ENCODE data around the gene SLC25A21.

SLC25A21 gene

DNA sequence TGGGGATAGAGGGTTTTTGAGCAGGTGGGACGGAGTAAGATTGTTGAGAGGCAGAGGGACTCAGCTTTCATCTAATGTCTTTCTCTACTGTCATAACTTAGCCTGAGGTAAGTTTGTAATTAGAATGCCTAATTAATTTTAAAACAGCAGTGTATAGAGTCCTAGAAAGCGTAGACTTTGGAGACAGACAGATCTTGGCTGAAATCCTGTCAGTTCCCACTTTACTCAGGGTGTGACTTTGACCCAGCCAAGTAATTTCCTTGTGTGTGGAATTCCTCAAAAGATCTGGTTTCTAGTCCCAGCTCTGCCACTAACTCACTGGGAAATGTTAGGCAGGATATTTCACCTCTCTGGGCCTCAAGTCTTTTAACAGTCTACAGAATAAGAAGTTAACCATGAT is 74.3 kb downstream of the SLC25A21 start:
- DNase-seq = no peak
- no peaks in the 10 kb centered on the region for H3K36me3 ChIP-seq (ENCODE audit: control insufficient read depth, insufficient read depth, low read length)
- H3K4me1 ChIP-seq (ENCODE audit: control insufficient read depth, insufficient read depth, low read length, poor library complexity, severe bottlenecking) = no peaks in the 10 kb centered on the region
- no peaks in the 10 kb centered on the region for H3K9me3 ChIP-seq (ENCODE audit: control insufficient read depth, low read length)
- no peaks in the 10 kb centered on the region for H3K27me3 ChIP-seq (replicated peaks; ENCODE audit: control insufficient read depth, insufficient read depth, low read length, poor library complexity, severe bottlenecking)
- H3K4me3 ChIP-seq (ENCODE audit: insufficient read depth, low read depth, low read length, poor library complexity, severe bottlenecking) = no peak overlapping the region
- H3K27ac ChIP-seq (ENCODE audit: insufficient read depth, low read length, poor library complexity, severe bottlenecking) = no peak overlapping the region

DNA sequence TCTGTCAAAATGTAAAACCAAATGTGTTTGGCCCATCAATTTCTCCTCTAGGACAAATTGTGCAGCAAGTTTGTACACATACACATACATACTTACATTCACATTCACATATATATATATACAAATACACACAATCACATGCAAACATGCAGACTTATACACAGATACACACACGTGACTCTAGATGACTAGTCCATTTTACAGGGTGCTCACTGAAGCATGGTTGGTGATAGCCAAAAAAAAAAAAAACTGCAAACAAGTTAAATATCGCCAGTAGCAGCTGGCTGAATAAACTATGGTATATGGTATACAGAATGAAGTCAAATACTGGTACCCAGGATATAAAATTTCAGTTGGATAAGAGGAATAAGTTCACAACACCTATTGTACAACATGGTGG is 77.9 kb downstream of the SLC25A21 start:
- H3K36me3 ChIP-seq (ENCODE audit: control insufficient read depth, insufficient read depth, low read length) = no peaks in the 10 kb centered on the region
- DNase-seq = no peak
- H3K9me3 ChIP-seq (ENCODE audit: control insufficient read depth, low read length) = no peaks in the 10 kb centered on the region
- H3K27ac ChIP-seq (ENCODE audit: insufficient read depth, low read length, poor library complexity, severe bottlenecking) = no peak overlapping the region
- H3K4me3 ChIP-seq (ENCODE audit: insufficient read depth, low read depth, low read length, poor library complexity, severe bottlenecking) = no peak overlapping the region
- no peaks in the 10 kb centered on the region for H3K4me1 ChIP-seq (ENCODE audit: control insufficient read depth, insufficient read depth, low read length, poor library complexity, severe bottlenecking)
- H3K27me3 ChIP-seq (replicated peaks; ENCODE audit: control insufficient read depth, insufficient read depth, low read length, poor library complexity, severe bottlenecking) = no peaks in the 10 kb centered on the region

GRCh38 chr14:37093364-37093763 is 79.0 kb downstream of the SLC25A21 start:
- H3K4me1 ChIP-seq (ENCODE audit: control insufficient read depth, insufficient read depth, low read length, poor library complexity, severe bottlenecking) = no peaks in the 10 kb centered on the region
- no peak for DNase-seq
- H3K4me3 ChIP-seq (ENCODE audit: insufficient read depth, low read depth, low read length, poor library complexity, severe bottlenecking) = no peak overlapping the region
- no peaks in the 10 kb centered on the region for H3K9me3 ChIP-seq (ENCODE audit: control insufficient read depth, low read length)
- no peaks in the 10 kb centered on the region for H3K27me3 ChIP-seq (replicated peaks; ENCODE audit: control insufficient read depth, insufficient read depth, low read length, poor library complexity, severe bottlenecking)
- no peak overlapping the region for H3K27ac ChIP-seq (ENCODE audit: insufficient read depth, low read length, poor library complexity, severe bottlenecking)
- no peaks in the 10 kb centered on the region for H3K36me3 ChIP-seq (ENCODE audit: control insufficient read depth, insufficient read depth, low read length)

DNA sequence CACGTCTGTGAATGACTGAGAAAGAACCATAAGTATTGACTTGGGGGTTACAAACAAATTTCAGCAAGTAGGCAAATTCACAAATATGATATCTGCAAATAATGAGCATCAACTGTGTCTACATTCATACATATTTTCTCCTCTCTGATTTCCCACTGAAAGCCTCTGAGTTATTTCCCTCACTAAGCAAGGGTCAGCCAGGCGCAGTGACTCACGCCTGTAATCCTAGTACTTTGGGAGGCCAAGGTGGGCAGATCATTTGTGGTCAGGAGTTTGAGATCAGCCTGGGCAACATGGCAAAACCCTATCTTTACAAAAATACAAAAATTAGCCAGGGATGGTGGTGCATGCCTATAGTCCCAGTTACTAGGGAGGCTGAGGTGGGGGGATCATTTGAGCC is 80.8 kb downstream of the SLC25A21 start:
- no peaks in the 10 kb centered on the region for H3K36me3 ChIP-seq (ENCODE audit: control insufficient read depth, insufficient read depth, low read length)
- H3K4me1 ChIP-seq (ENCODE audit: control insufficient read depth, insufficient read depth, low read length, poor library complexity, severe bottlenecking) = no peaks in the 10 kb centered on the region
- DNase-seq = no peak
- H3K9me3 ChIP-seq (ENCODE audit: control insufficient read depth, low read length) = no peaks in the 10 kb centered on the region
- H3K4me3 ChIP-seq (ENCODE audit: insufficient read depth, low read depth, low read length, poor library complexity, severe bottlenecking) = no peak overlapping the region
- H3K27me3 ChIP-seq (replicated peaks; ENCODE audit: control insufficient read depth, insufficient read depth, low read length, poor library complexity, severe bottlenecking) = no peaks in the 10 kb centered on the region
- no peak overlapping the region for H3K27ac ChIP-seq (ENCODE audit: insufficient read depth, low read length, poor library complexity, severe bottlenecking)

- Histone ChIP-seq H3K27ac (ENCODE audit: insufficient read depth, low read length, poor library complexity, severe bottlenecking) (no peak overlapping the region), H3K9me3 (ENCODE audit: control insufficient read depth, low read length) (no peaks in the 10 kb centered on the region), H3K4me1 (ENCODE audit: control insufficient read depth, insufficient read depth, low read length, poor library complexity, severe bottlenecking) (no peaks in the 10 kb centered on the region), H3K4me3 (ENCODE audit: insufficient read depth, low read depth, low read length, poor library complexity, severe bottlenecking) (no peak overlapping the region), H3K36me3 (ENCODE audit: control insufficient read depth, insufficient read depth, low read length) (no peaks in the 10 kb centered on the region), H3K27me3 (replicated peaks; ENCODE audit: control insufficient read depth, insufficient read depth, low read length, poor library complexity, severe bottlenecking) (no peaks in the 10 kb centered on the region)
- no peak for DNase-seq
Observed at GRCh38 chr14:37090026-37090425, 82.4 kb downstream of the SLC25A21 start.

DNA sequence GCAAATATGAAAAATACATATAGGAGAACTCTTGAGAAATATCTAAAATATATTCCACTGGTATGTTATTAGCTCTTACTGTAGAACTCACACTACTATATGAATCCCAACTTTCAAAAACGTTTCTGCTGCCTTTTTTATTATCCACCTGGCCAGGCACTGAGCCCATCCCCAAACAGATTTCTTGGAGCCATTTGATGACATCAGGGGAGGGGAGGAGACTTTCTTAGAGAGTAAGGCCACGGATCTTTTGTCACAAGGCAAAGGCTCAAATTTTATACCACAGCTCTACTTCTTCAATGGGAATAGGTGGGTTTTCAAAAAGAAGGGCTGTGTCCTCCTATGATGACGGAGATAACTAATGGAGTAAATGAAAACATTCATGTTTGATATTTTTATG is 83.0 kb downstream of the SLC25A21 start:
- H3K4me1 ChIP-seq (ENCODE audit: control insufficient read depth, insufficient read depth, low read length, poor library complexity, severe bottlenecking) = no peaks in the 10 kb centered on the region
- H3K27ac ChIP-seq (ENCODE audit: insufficient read depth, low read length, poor library complexity, severe bottlenecking) = no peak overlapping the region
- DNase-seq = no peak
- no peaks in the 10 kb centered on the region for H3K36me3 ChIP-seq (ENCODE audit: control insufficient read depth, insufficient read depth, low read length)
- no peaks in the 10 kb centered on the region for H3K9me3 ChIP-seq (ENCODE audit: control insufficient read depth, low read length)
- H3K4me3 ChIP-seq (ENCODE audit: insufficient read depth, low read depth, low read length, poor library complexity, severe bottlenecking) = no peak overlapping the region
- H3K27me3 ChIP-seq (replicated peaks; ENCODE audit: control insufficient read depth, insufficient read depth, low read length, poor library complexity, severe bottlenecking) = no peaks in the 10 kb centered on the region

DNA sequence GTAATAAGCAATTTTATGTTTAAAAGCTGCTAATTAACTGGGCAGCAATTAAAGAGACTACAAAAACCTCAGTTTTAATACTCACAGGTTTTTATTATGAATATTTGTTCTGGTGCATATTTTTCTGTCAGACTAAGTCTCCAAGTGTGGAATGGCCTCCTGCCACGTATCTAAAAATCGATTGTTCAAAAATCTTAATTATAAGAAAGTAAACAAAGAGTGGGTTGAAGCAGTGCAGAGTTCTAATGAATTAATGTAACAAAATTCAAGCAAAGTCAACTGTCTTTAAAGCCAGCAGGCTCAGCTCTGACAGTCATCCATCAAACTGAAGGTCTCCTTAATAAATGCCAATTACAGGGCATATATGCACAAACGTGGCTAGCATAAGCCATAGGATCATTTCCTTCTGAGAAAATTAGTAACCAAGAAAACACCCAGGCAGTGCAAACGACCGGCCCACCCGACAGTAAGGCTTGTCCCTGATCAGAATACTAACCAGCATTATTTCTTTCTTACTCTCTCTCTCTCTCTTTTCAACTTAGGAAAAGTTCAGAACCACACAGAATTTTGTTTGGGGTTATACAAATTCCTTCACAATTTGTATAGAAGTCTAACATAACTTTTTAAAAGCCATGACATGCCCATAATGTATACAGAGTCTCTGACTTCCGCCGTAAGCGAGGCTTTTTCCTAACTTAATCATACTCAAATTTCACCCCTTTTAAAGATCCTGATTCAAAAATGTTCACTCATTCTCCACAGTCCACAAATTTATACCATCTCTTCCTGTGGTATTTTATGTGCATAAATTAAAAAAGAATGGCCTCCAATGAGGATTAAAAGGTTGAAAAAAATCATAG is 83.8 kb downstream of the SLC25A21 start:
- Histone ChIP-seq H3K27ac (ENCODE audit: insufficient read depth, low read length, poor library complexity, severe bottlenecking) (no peak overlapping the region), H3K4me1 (ENCODE audit: control insufficient read depth, insufficient read depth, low read length, poor library complexity, severe bottlenecking) (no peaks in the 10 kb centered on the region), H3K36me3 (ENCODE audit: control insufficient read depth, insufficient read depth, low read length) (no peaks in the 10 kb centered on the region), H3K9me3 (ENCODE audit: control insufficient read depth, low read length) (no peaks in the 10 kb centered on the region), H3K4me3 (ENCODE audit: insufficient read depth, low read depth, low read length, poor library complexity, severe bottlenecking) (no peak overlapping the region), H3K27me3 (replicated peaks; ENCODE audit: control insufficient read depth, insufficient read depth, low read length, poor library complexity, severe bottlenecking) (no peaks in the 10 kb centered on the region)
- no peak for DNase-seq

GRCh38 chr14:37087520-37087919 is 84.9 kb downstream of the SLC25A21 start:
- H3K4me1 ChIP-seq (ENCODE audit: control insufficient read depth, insufficient read depth, low read length, poor library complexity, severe bottlenecking) = no peaks in the 10 kb centered on the region
- DNase-seq = no peak
- no peaks in the 10 kb centered on the region for H3K27me3 ChIP-seq (replicated peaks; ENCODE audit: control insufficient read depth, insufficient read depth, low read length, poor library complexity, severe bottlenecking)
- H3K4me3 ChIP-seq (ENCODE audit: insufficient read depth, low read depth, low read length, poor library complexity, severe bottlenecking) = no peak overlapping the region
- no peak overlapping the region for H3K27ac ChIP-seq (ENCODE audit: insufficient read depth, low read length, poor library complexity, severe bottlenecking)
- H3K9me3 ChIP-seq (ENCODE audit: control insufficient read depth, low read length) = no peaks in the 10 kb centered on the region
- no peaks in the 10 kb centered on the region for H3K36me3 ChIP-seq (ENCODE audit: control insufficient read depth, insufficient read depth, low read length)

- no peak overlapping the region for H3K4me3 ChIP-seq (ENCODE audit: insufficient read depth, low read depth, low read length, poor library complexity, severe bottlenecking)
- DNase-seq = no peak
- H3K36me3 ChIP-seq (ENCODE audit: control insufficient read depth, insufficient read depth, low read length) = no peaks in the 10 kb centered on the region
- H3K4me1 ChIP-seq (ENCODE audit: control insufficient read depth, insufficient read depth, low read length, poor library complexity, severe bottlenecking) = no peaks in the 10 kb centered on the region
- H3K27ac ChIP-seq (ENCODE audit: insufficient read depth, low read length, poor library complexity, severe bottlenecking) = no peak overlapping the region
- no peaks in the 10 kb centered on the region for H3K9me3 ChIP-seq (ENCODE audit: control insufficient read depth, low read length)
- H3K27me3 ChIP-seq (replicated peaks; ENCODE audit: control insufficient read depth, insufficient read depth, low read length, poor library complexity, severe bottlenecking) = no peaks in the 10 kb centered on the region
Observed at GRCh38 chr14:37083599-37083998, 88.8 kb downstream of the SLC25A21 start.

DNA sequence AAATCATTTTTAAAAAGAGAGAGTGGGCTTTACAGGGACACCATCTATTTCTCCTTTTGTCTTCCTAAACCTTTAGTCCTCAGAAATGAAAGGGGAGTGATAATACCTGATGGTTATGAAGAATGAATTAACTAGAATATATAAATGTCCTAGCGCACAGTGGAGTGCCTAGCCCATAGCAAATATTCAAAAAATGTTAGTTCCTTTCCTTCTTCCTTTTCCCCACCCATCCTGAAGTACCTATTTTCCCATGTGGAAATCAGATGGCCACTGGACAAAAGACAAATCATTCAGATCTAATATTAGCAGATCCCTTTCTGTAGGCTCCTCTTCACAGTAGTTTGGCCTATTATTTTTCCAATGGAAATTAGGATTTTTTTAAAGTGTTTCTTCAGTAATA is 90.0 kb downstream of the SLC25A21 start:
- H3K36me3 ChIP-seq (ENCODE audit: control insufficient read depth, insufficient read depth, low read length) = no peaks in the 10 kb centered on the region
- H3K27me3 ChIP-seq (replicated peaks; ENCODE audit: control insufficient read depth, insufficient read depth, low read length, poor library complexity, severe bottlenecking) = no peaks in the 10 kb centered on the region

More for the DNA sequence above, 90.0 kb downstream of the SLC25A21 start:
- no peak for DNase-seq
- H3K9me3 ChIP-seq (ENCODE audit: control insufficient read depth, low read length) = no peaks in the 10 kb centered on the region
- no peak overlapping the region for H3K4me3 ChIP-seq (ENCODE audit: insufficient read depth, low read depth, low read length, poor library complexity, severe bottlenecking)
- H3K27ac ChIP-seq (ENCODE audit: insufficient read depth, low read length, poor library complexity, severe bottlenecking) = no peak overlapping the region
- H3K4me1 ChIP-seq (ENCODE audit: control insufficient read depth, insufficient read depth, low read length, poor library complexity, severe bottlenecking) = no peaks in the 10 kb centered on the region

Measured in effector memory CD4-positive, alpha-beta T cell (primary cell).